Midbrain (tissue), 1 donor: ENCODE data around the gene GPR55.

ENCODE experiments used
- DNase-seq: peaks from one replicate; lab custom pipeline; 2025; lab: John Stamatoyannopoulos, UW

Gene GPR55

GRCh38 chr2:230879271-230879882 is 45.7 kb downstream of the GPR55 start:
- DNase-seq = no peak

- no peak for DNase-seq
Measured at GRCh38 chr2:230878599-230879188, 46.3 kb downstream of the GPR55 start.

- DNase-seq = no peak
Measured at GRCh38 chr2:230877759-230878598, 47.1 kb downstream of the GPR55 start.

GRCh38 chr2:230877116-230877758 is 47.8 kb downstream of the GPR55 start:
- DNase-seq = no peak

- no peak for DNase-seq
Measured at GRCh38 chr2:230875347-230876315, 49.4 kb downstream of the GPR55 start.

GRCh38 chr2:230874876-230875275 is 50.2 kb downstream of the GPR55 start:
- DNase-seq = no peak

- DNase-seq = no peak
Measured at GRCh38 chr2:230874456-230874855, 50.6 kb downstream of the GPR55 start.

- no peak for DNase-seq
Measured at GRCh38 chr2:230873661-230874401, 51.2 kb downstream of the GPR55 start.

GRCh38 chr2:230872968-230873660 is 51.9 kb downstream of the GPR55 start:
- DNase-seq = no peak

GRCh38 chr2:230872151-230872967 is 52.7 kb downstream of the GPR55 start:
- no peak for DNase-seq

GRCh38 chr2:230871361-230872150 is 53.5 kb downstream of the GPR55 start:
- no peak for DNase-seq

GRCh38 chr2:230870544-230871360 is 54.3 kb downstream of the GPR55 start:
- DNase-seq = no peak

GRCh38 chr2:230869914-230870543 is 55.0 kb downstream of the GPR55 start:
- DNase-seq = no peak

- DNase-seq = no peak
Measured at GRCh38 chr2:230868947-230869913, 55.8 kb downstream of the GPR55 start.

GRCh38 chr2:230868161-230868946 is 56.7 kb downstream of the GPR55 start:
- no peak for DNase-seq
